Lower lobe of right lung (tissue), 2 donors: ENCODE measurements around the gene WFDC12. TPM values are rescaled to one million over a fixed set of nuclear protein-coding genes. Genes with fewer than 3 reads are reported as not detected.

ENCODE experiments used
- ATAC-seq, 2 donors: fragments of 200-7000 bp; cut with Tn5 transposase; one replicate each; pipeline ENCODE4 v1.9.1; 2020 to 2022; ENCODE audit warnings: mild to moderate bottlenecking in 2 of 2, moderate library complexity in 2 of 2
- DNase-seq: peaks from one replicate; pipeline ENCODE4 v3.0.0-alpha.2; 2020
- H3K27ac ChIP-seq: fragments of 200-600 bp; one replicate; pipeline ENCODE4 v1.8.0; 2022
- H3K27me3 ChIP-seq: fragments of 200-600 bp; one replicate; pipeline ENCODE4 v1.8.0; 2022; ENCODE audit warnings: low read depth
- H3K36me3 ChIP-seq: fragments of 200-600 bp; one replicate; pipeline ENCODE4 v1.8.0; 2022; ENCODE audit warnings: mild to moderate bottlenecking
- H3K4me1 ChIP-seq: fragments of 200-600 bp; one replicate; pipeline ENCODE4 v1.8.0; 2022
- H3K4me3 ChIP-seq: fragments of 200-600 bp; one replicate; pipeline ENCODE4 v1.8.0; 2022; ENCODE audit warnings: mild to moderate bottlenecking
- H3K9me3 ChIP-seq: fragments of 200-600 bp; one replicate; pipeline ENCODE4 v1.8.0; 2022
- intact Hi-C: fragments of 100-400 bp; cut with DNase I; formaldehyde crosslinking; loops from one replicate; pipeline ENCODE4 v1.11.0; 2022
- total RNA-seq: library from RNA; stranded (reverse); fragmentation: NEBNext Ultra II Directional; extraction: Animal tissue kit (Norgen Biotek cat#: 25700); gene quantifications from one replicate; pipeline ENCODE4 v1.2.1, GENCODE V29; 2021
- TF ChIP-seq, protein P1 (sequence below): fragments of 200-600 bp; IDR thresholded peaks from one replicate; pipeline ENCODE4 v1.8.0; 2022; ENCODE audit warnings: antibody characterized with exemption, mild to moderate bottlenecking
- donor health status: DM: no; HTN: yes; CAD: no; lungs with severe emphysema.

Gene WFDC12
- total RNA-seq, 1 donor from 2014 or later, result 3.9 TPM

DNA sequence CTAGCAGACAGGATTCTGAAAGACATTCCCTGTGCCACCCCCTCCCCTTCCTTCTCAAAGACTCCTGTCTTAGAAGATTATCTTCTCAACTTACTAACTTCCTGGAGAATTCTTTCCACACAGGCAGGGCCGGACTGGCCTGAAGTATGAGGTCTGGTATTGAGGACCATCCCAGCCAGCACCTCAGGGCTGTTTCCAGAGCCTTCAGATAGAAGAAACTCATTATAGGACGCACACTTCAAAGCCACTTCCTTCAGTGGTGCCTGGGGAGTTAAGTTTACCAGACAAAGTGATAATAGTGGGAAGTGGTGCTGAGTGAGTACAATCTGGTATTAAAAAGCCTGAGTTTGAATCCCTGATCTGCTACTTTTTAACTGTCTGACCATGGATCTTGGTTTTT lies 39.0 kb downstream of the WFDC12 start:
- H3K4me3 ChIP-seq, result no peak overlapping the region
- H3K27me3 ChIP-seq, result no peaks in the 10 kb centered on the region
- H3K4me1 ChIP-seq, result peaks cover 8% of the 10 kb centered on the region
- DNase-seq (no peak), ATAC-seq (no peak)
- H3K9me3 ChIP-seq, result peaks cover 8% of the 10 kb centered on the region
- TF ChIP-seq, protein P1, sequence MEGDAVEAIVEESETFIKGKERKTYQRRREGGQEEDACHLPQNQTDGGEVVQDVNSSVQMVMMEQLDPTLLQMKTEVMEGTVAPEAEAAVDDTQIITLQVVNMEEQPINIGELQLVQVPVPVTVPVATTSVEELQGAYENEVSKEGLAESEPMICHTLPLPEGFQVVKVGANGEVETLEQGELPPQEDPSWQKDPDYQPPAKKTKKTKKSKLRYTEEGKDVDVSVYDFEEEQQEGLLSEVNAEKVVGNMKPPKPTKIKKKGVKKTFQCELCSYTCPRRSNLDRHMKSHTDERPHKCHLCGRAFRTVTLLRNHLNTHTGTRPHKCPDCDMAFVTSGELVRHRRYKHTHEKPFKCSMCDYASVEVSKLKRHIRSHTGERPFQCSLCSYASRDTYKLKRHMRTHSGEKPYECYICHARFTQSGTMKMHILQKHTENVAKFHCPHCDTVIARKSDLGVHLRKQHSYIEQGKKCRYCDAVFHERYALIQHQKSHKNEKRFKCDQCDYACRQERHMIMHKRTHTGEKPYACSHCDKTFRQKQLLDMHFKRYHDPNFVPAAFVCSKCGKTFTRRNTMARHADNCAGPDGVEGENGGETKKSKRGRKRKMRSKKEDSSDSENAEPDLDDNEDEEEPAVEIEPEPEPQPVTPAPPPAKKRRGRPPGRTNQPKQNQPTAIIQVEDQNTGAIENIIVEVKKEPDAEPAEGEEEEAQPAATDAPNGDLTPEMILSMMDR, result no peak
- H3K36me3 ChIP-seq, result peaks cover 17% of the 10 kb centered on the region
- intact Hi-C loops, result no loop called here
- no peak overlapping the region for H3K27ac ChIP-seq

DNA sequence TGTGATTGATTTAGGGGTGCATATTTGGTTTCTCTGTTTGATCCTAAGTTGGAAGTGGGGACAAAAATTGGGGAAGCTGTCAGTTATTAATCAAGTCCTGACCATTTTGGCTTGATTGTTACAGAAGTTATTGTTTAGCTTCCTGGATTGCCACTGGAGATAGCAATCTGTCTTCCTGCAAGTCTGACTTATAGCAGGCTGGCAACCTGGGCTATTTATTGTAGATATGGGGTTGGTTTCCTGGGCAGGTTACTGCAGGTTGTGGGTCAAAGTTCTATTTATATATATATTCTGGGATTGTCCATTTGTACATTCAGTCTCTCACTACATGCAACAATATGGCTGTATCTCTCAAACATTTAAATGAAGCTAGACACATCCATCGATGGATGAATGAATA lies 41.1 kb downstream of the WFDC12 start:
- Histone ChIP-seq H3K27ac (no peak overlapping the region), H3K9me3 (peaks cover 8% of the 10 kb centered on the region), H3K4me1 (peaks cover 8% of the 10 kb centered on the region), H3K4me3 (no peak overlapping the region), H3K36me3 (peaks cover 38% of the 10 kb centered on the region), H3K27me3 (no peaks in the 10 kb centered on the region)
- ATAC-seq (no peak), DNase-seq (no peak)
- TF ChIP-seq, protein P1, result no peak
- intact Hi-C loops, result no loop called here

DNA sequence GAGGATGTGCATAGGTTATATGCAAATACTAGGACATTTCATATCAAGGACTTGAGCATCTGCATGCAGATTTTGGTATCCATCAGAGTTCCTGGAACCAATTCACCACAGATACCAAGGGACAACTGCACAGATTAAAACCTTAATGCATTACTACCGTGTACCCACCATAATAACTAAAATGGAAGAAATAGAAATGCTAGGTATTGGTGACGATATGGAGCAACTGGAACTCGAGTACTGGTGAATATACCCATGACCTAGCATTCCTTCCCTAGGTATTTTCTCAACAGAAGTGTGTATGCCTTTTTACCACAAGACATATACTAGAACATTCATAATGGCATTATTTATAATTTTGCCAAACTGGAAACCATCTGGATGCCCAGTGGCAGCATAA lies 41.8 kb downstream of the WFDC12 start:
- Histone ChIP-seq H3K4me1 (peaks cover 3% of the 10 kb centered on the region), H3K4me3 (no peak overlapping the region), H3K36me3 (peaks cover 43% of the 10 kb centered on the region), H3K27me3 (no peaks in the 10 kb centered on the region), H3K27ac (no peak overlapping the region), H3K9me3 (peaks cover 8% of the 10 kb centered on the region)
- TF ChIP-seq, protein P1, result no peak
- no peak for DNase-seq
- ATAC-seq, result no peak
- intact Hi-C loops, result no loop called here

DNA sequence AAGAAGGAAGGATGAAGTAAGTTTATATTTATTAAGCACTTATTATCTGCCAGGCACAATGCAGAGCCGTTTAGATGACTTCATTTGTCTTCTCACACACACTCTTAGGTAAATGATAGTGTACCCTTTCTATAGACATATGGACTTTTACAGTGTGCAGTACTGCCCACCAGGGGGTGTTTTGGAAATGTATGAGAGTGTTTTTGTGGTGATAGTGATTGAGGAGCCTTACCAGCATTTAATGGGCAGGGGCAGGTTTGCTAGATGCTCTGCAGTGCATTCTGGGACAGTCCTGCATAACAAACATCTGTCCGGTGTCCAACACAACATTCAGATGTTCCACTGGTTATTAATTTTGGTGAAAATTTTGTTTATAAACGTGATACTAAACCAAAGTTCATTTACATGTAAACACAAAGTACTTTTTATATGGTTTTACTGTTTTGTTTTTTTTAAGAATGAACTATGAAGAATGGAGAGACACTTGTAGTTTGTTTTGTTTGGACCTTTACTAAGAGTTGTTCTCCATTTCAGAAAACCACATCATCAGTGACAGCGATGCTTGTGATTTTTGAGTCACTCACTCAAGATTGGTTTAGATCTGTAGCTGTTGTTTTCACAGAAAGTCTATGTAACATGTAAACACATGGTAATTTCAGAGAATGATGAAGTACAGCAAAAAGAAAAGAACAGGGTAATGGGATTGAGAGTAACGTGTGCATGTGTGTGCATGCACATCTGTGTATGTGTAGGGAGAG lies 43.2 kb downstream of the WFDC12 start:
- TF ChIP-seq, protein P1, result peak; percentile 13
- Histone ChIP-seq H3K36me3 (peaks cover 57% of the 10 kb centered on the region), H3K4me3 (no peak overlapping the region), H3K27me3 (no peaks in the 10 kb centered on the region), H3K27ac (no peak overlapping the region), H3K9me3 (peaks cover 8% of the 10 kb centered on the region), H3K4me1 (no peaks in the 10 kb centered on the region)
- DNase-seq (no peak), ATAC-seq (no peak)
- intact Hi-C loops, result no loop called here

DNA sequence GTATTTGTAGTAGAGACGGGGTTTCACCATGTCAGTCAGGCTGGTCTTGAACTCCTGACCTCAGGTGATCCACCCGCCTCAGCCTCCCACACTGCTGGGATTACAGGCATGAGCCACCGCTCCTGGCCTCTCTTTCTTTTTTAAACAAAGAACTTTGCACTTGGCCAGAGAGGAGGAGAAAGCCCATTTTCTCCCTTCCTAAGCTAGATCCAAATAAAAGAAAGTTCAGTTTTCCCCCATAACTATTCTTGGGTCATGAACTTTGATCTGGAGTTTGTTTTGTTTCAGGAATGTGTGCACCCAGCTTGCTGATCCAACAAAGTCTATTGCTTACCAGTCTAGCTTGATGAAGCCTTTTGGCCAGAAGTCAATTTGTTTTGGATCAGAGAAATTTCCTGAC lies 46.7 kb downstream of the WFDC12 start:
- ATAC-seq (no peak), DNase-seq (no peak)
- Histone ChIP-seq H3K9me3 (peaks cover 1% of the 10 kb centered on the region), H3K27ac (no peak overlapping the region), H3K27me3 (no peaks in the 10 kb centered on the region), H3K4me1 (no peaks in the 10 kb centered on the region), H3K4me3 (no peak overlapping the region), H3K36me3 (peaks cover 88% of the 10 kb centered on the region)
- intact Hi-C loops, result no loop called here
- TF ChIP-seq, protein P1, result no peak

Other genes starting within 250 kb of the WFDC12 start
- 193 TPM for gene YWHAB, start 238.8 kb downstream of the WFDC12 start, total RNA-seq
- 56.3 TPM for gene PABPC1L, start 214.4 kb downstream of the WFDC12 start, total RNA-seq
- gene TOMM34, start 164.1 kb downstream of the WFDC12 start, total RNA-seq, result 12.8 TPM
- gene STK4, start 158.0 kb downstream of the WFDC12 start, total RNA-seq, result 73.4 TPM
- 3.5 TPM for gene KCNS1, start 23.3 kb downstream of the WFDC12 start, total RNA-seq
- gene WFDC5, start 9.3 kb downstream of the WFDC12 start, total RNA-seq, result 1.6 TPM
- 9.2 TPM for gene PI3, start 50.4 kb upstream of the WFDC12 start, total RNA-seq
- gene SEMG1, start 82.6 kb upstream of the WFDC12 start, total RNA-seq, result not detected
- gene SEMG2, start 96.9 kb upstream of the WFDC12 start, total RNA-seq, result not detected
- 1,714 TPM for gene SLPI, start 130.1 kb upstream of the WFDC12 start, total RNA-seq
- not detected for gene RBPJL, start 182.4 kb upstream of the WFDC12 start, total RNA-seq
- not detected for gene MATN4, start 183.8 kb upstream of the WFDC12 start, total RNA-seq
- 259 TPM for gene SDC4, start 224.0 kb upstream of the WFDC12 start, total RNA-seq
- 69.3 TPM for gene SYS1, start 238.7 kb upstream of the WFDC12 start, total RNA-seq